CD14-positive monocyte (primary cell): ENCODE results near the gene RBM19. TPM values are rescaled to one million over a fixed set of nuclear protein-coding genes. Genes with fewer than 3 reads are reported as not detected.

Experiments
- DNase-seq, 3 donors: peaks; one replicate each; pipeline ENCODE4 v3.0.0-alpha.2; 2011 to 2022
- H2AFZ ChIP-seq: 2 replicates; pipeline ENCODE4 v1.6.0; 2012; ENCODE audit warnings: mild to moderate bottlenecking, low read depth, low read length, inconsistent platforms; ENCODE audit not compliant: insufficient read depth, poor library complexity, severe bottlenecking
- H3K27ac ChIP-seq, 2 donors: 1 replicate in 1 of 2; 2 replicates in 1 of 2; pipeline ENCODE4 v1.5.1; 2012 to 2013; ENCODE audit warnings: low read length in 2 of 2, control low read depth in 1 of 2, inconsistent platforms in 1 of 2, low read depth in 1 of 2, mild to moderate bottlenecking in 1 of 2
- H3K27me3 ChIP-seq, 2 donors: one replicate each; pipeline versions ENCODE4 v1.6.0 to v1.6.1; 2011 to 2013; ENCODE audit warnings: low read length in 2 of 2; ENCODE audit not compliant: control insufficient read depth in 2 of 2, insufficient read depth in 2 of 2
- H3K36me3 ChIP-seq, 2 donors: replicated peaks in 1 of 2; 1 replicate in 1 of 2; 2 replicates in 1 of 2; pipeline versions ENCODE4 v1.5.1 to v1.6.1; 2012 to 2013; ENCODE audit warnings: low read length in 2 of 2, control low read depth in 1 of 2, inconsistent platforms in 1 of 2, mild to moderate bottlenecking in 1 of 2; ENCODE audit not compliant: insufficient read depth in 2 of 2, control insufficient read depth in 1 of 2
- H3K4me1 ChIP-seq, 2 donors: 1 replicate in 1 of 2; 2 replicates in 1 of 2; pipeline versions ENCODE4 v1.5.1 to v1.6.1; 2012 to 2013; ENCODE audit warnings: low read length in 2 of 2, control low read depth in 1 of 2, inconsistent platforms in 1 of 2, mild to moderate bottlenecking in 1 of 2, moderate library complexity in 1 of 2; ENCODE audit not compliant: insufficient read depth in 2 of 2, control insufficient read depth in 1 of 2
- H3K4me2 ChIP-seq: replicated peaks from 2 replicates; pipeline ENCODE3; 2012; ENCODE audit warnings: low read length, moderate library complexity, mild to moderate bottlenecking; ENCODE audit not compliant: poor library complexity, severe bottlenecking; ENCODE audit errors: extremely low read depth
- H3K4me3 ChIP-seq, 3 experiments: fragments of 200-600 bp in 1 of 3; sonication (generic) in 1 of 3; replicated peaks in 1 of 3; 1 replicate in 2 of 3; 2 replicates in 1 of 3; pipeline ENCODE4 v1.5.1; 2011 to 2013; ENCODE audit warnings: low read length in 3 of 3, mild to moderate bottlenecking in 3 of 3, control low read depth in 2 of 3, low read depth in 2 of 3, inconsistent platforms in 1 of 3, moderate library complexity in 1 of 3
- H3K79me2 ChIP-seq: 2 replicates; pipeline ENCODE4 v1.6.0; 2012; ENCODE audit warnings: mild to moderate bottlenecking, control low read depth, inconsistent platforms, low read length, moderate library complexity; ENCODE audit not compliant: insufficient read depth
- H3K9ac ChIP-seq: 2 replicates; pipeline ENCODE4 v1.6.0; 2017; ENCODE audit warnings: low read length, mild to moderate bottlenecking; ENCODE audit not compliant: insufficient read depth, poor library complexity, severe bottlenecking
- H3K9me3 ChIP-seq, 2 donors: replicated peaks in 1 of 2; 1 replicate in 1 of 2; 2 replicates in 1 of 2; pipeline versions ENCODE4 v1.5.1 to v1.6.1; 2012 to 2013; ENCODE audit warnings: low read length in 2 of 2, control low read depth in 1 of 2; ENCODE audit not compliant: control insufficient read depth in 1 of 2, insufficient read depth in 1 of 2
- H4K20me1 ChIP-seq: 2 replicates; pipeline ENCODE4 v1.6.0; 2012; ENCODE audit warnings: mild to moderate bottlenecking, low read length, control low read depth, moderate library complexity; ENCODE audit not compliant: insufficient read depth
- H3K27ac Mint-ChIP-seq, 7 donors: one replicate each; pipeline ENCODE4 v1.8.0; 2020; ENCODE audit warnings: mild to moderate bottlenecking in 7 of 7, mixed read lengths in 7 of 7, moderate library complexity in 6 of 7, inconsistent platforms in 2 of 7
- H3K27me3 Mint-ChIP-seq, 3 donors: one replicate each; pipeline ENCODE4 v1.8.0; 2021 to 2022; ENCODE audit warnings: low read depth in 3 of 3, mild to moderate bottlenecking in 3 of 3, mixed read lengths in 3 of 3, moderate library complexity in 3 of 3, inconsistent platforms in 1 of 3
- H3K36me3 Mint-ChIP-seq, 2 donors: one replicate each; pipeline ENCODE4 v1.8.0; 2020; ENCODE audit warnings: mixed read lengths in 2 of 2, inconsistent platforms in 1 of 2, mild to moderate bottlenecking in 1 of 2
- H3K4me1 Mint-ChIP-seq: one replicate; pipeline ENCODE4 v1.8.0; 2020; ENCODE audit warnings: mild to moderate bottlenecking, mixed read lengths
- H3K4me3 Mint-ChIP-seq, 2 donors: one replicate each; pipeline ENCODE4 v1.8.0; 2020; ENCODE audit warnings: mild to moderate bottlenecking in 2 of 2, mixed read lengths in 2 of 2, moderate library complexity in 1 of 2
- H3K9me3 Mint-ChIP-seq, 7 donors: one replicate each; pipeline ENCODE4 v1.8.0; 2020 to 2022; ENCODE audit warnings: mixed read lengths in 7 of 7, mild to moderate bottlenecking in 6 of 7, moderate library complexity in 6 of 7, inconsistent platforms in 2 of 7
- CTCF ChIP-seq: fragments of 200-600 bp; IDR thresholded peaks from one replicate; pipeline ENCODE4 v1.8.0; 2022; ENCODE audit warnings: antibody characterized with exemption, mild to moderate bottlenecking
- WGBS: methylation state at CpG from one replicate; pipeline ENCODE4 v1.1.5; 2013; ENCODE audit warnings: missing lambda C conversion rate; ENCODE audit not compliant: insufficient coverage; 5-methylcytosine and 5-hydroxymethylcytosine counted together
- intact Hi-C, 2 donors: fragments of 100-400 bp; cut with micrococcal nuclease; formaldehyde crosslinking; loops; one replicate each; pipeline versions ENCODE4 v1.15.0 to v1.15.1; 2023
- polyA plus RNA-seq, 3 donors: library from polyadenylated mRNA; depleted of rRNA in 1 of 3; unstranded in 2 of 3; stranded (reverse) in 1 of 3; fragments of 300-500 nt in 2 of 3; fragments of >200 nt in 1 of 3; fragmentation: Illumina TruSeq in 2 of 3; gene quantifications; 1 replicate in 2 of 3; 2 replicates in 1 of 3; pipeline ENCODE4 v1.2.3, GENCODE V29; 2012 to 2021

The RBM19 gene
- polyA plus RNA-seq, 3 donors, result 2.1 to 30.4 (median 2.2) TPM

- no peak for TF ChIP-seq CTCF
These were observed 77.0 kb downstream of the RBM19 start for GRCh38 chr12:113889076-113889475.

GRCh38 chr12:113888435-113888834, 77.7 kb downstream of the RBM19 start:
- no peaks in the 10 kb centered on the region for H4K20me1 ChIP-seq
- H3K36me3 ChIP-seq, result peaks cover 0 to 28% of the 10 kb centered on the region in 2 donors
- no peak overlapping the region for H3K27ac Mint-ChIP-seq

More at GRCh38 chr12:113889076-113889475, 77.0 kb downstream of the RBM19 start:
- H3K9ac ChIP-seq, result no peak overlapping the region
- H3K27me3 ChIP-seq, result no peaks in the 10 kb centered on the region
- no peak overlapping the region for H3K4me3 ChIP-seq
- no peak overlapping the region for H2AFZ ChIP-seq
- H3K27ac Mint-ChIP-seq, result peak overlapping the region in 1 of 7 donors; percentile 43
- no peaks in the 10 kb centered on the region for H3K79me2 ChIP-seq
- H3K9me3 Mint-ChIP-seq, result no peaks in the 10 kb centered on the region
- H3K9me3 ChIP-seq, result no peaks in the 10 kb centered on the region
- H3K27me3 Mint-ChIP-seq, result peaks cover 0 to 2% (median 0%) of the 10 kb centered on the region in 3 donors
- no peak overlapping the region for H3K4me2 ChIP-seq
- H3K27ac ChIP-seq, result no peak overlapping the region
- H3K4me1 ChIP-seq, result no peaks in the 10 kb centered on the region
- intact Hi-C loops, result no loop called here
- 100% methylated on average over 1 of the region's 3 CpGs for WGBS
- peaks cover 40 to 51% of the 10 kb centered on the region in 2 donors for H3K36me3 Mint-ChIP-seq
- no peaks in the 10 kb centered on the region for H3K4me1 Mint-ChIP-seq
- DNase-seq, result no peak
- no peak overlapping the region for H3K4me3 Mint-ChIP-seq
- peaks cover 0 to 35% of the 10 kb centered on the region in 2 donors for H3K36me3 ChIP-seq
- H4K20me1 ChIP-seq, result no peaks in the 10 kb centered on the region

More at GRCh38 chr12:113888435-113888834, 77.7 kb downstream of the RBM19 start:
- Histone ChIP-seq H2AFZ (no peak overlapping the region), H3K4me3 (no peak overlapping the region), H3K9ac (no peak overlapping the region), H3K4me1 (no peaks in the 10 kb centered on the region), H3K79me2 (no peaks in the 10 kb centered on the region), H3K4me2 (no peak overlapping the region), H3K27me3 (no peaks in the 10 kb centered on the region), H3K27ac (no peak overlapping the region), H3K9me3 (no peaks in the 10 kb centered on the region)
- H3K27me3 Mint-ChIP-seq, result no peaks in the 10 kb centered on the region
- no peaks in the 10 kb centered on the region for H3K9me3 Mint-ChIP-seq
- no peak for TF ChIP-seq CTCF
- intact Hi-C loops, result no loop called here
- WGBS, result no CpG with 5 or more reads among the region's 2 CpGs
- no peak overlapping the region for H3K4me3 Mint-ChIP-seq
- no peak for DNase-seq
- H3K36me3 Mint-ChIP-seq, result peaks cover 33 to 50% of the 10 kb centered on the region in 2 donors
- no peaks in the 10 kb centered on the region for H3K4me1 Mint-ChIP-seq
